Keratinocyte (primary cell): Measurements from ENCODE around the gene CUEDC2. TPM values are rescaled to one million over a fixed set of nuclear protein-coding genes. Genes with fewer than 3 reads are reported as not detected.

Experiments used
- DNase-seq: peaks from one replicate; pipeline ENCODE4 v3.0.0-alpha.2; 2011; ENCODE audit warnings: low read depth, missing footprints, low spot score
- FAIRE-seq: peaks from 2 replicates; lab custom pipeline; 2011; peaks lifted over from hg19 to GRCh38; lab: Jason Lieb, UNC
- H2AFZ ChIP-seq: 2 replicates; pipeline ENCODE4 v1.6.0; 2012; ENCODE audit warnings: low read length, control low read depth, inconsistent platforms; ENCODE audit not compliant: control insufficient read depth
- H3K27ac ChIP-seq: 2 replicates; pipeline ENCODE4 v1.5.1; 2011; ENCODE audit warnings: low read length; ENCODE audit not compliant: control insufficient read depth, insufficient read depth
- H3K27me3 ChIP-seq: 3 replicates; pipeline ENCODE4 v1.6.0; 2011; ENCODE audit warnings: low read length; ENCODE audit not compliant: control insufficient read depth, insufficient read depth; ENCODE audit errors: extremely low read depth
- H3K36me3 ChIP-seq, 2 experiments: 2 replicates in 1 of 2; 3 replicates in 1 of 2; pipeline ENCODE4 v1.5.1; 2011; ENCODE audit warnings: low read length in 2 of 2, mild to moderate bottlenecking in 1 of 2; ENCODE audit not compliant: control insufficient read depth in 2 of 2, insufficient read depth in 2 of 2; ENCODE audit errors: extremely low read depth in 1 of 2
- H3K4me1 ChIP-seq: 3 replicates; pipeline ENCODE4 v1.5.1; 2011; ENCODE audit warnings: low read length; ENCODE audit not compliant: control insufficient read depth, insufficient read depth; ENCODE audit errors: extremely low read depth
- H3K4me2 ChIP-seq: 3 replicates; pipeline ENCODE4 v1.6.0; 2011; ENCODE audit warnings: low read depth, low read length; ENCODE audit not compliant: control insufficient read depth, insufficient read depth; ENCODE audit errors: extremely low read depth
- H3K4me3 ChIP-seq, 3 experiments: fragments of 200-600 bp in 1 of 3; sonication (generic) in 1 of 3; 2 replicates in 2 of 3; 3 replicates in 1 of 3; pipeline ENCODE4 v1.5.1; 2011 to 2016; ENCODE audit warnings: low read length in 3 of 3, mild to moderate bottlenecking in 3 of 3, control low read depth in 2 of 3, inconsistent platforms in 1 of 3, low read depth in 1 of 3, mixed read lengths in 1 of 3, mixed run types in 1 of 3, moderate library complexity in 1 of 3; ENCODE audit not compliant: control insufficient read depth in 2 of 3, insufficient read depth in 2 of 3; ENCODE audit errors: extremely low read depth in 1 of 3
- H3K79me2 ChIP-seq: 2 replicates; pipeline ENCODE4 v1.6.0; 2012; ENCODE audit warnings: low read length; ENCODE audit not compliant: control insufficient read depth, insufficient read depth
- H3K9ac ChIP-seq: 3 replicates; pipeline ENCODE4 v1.6.0; 2011; ENCODE audit warnings: low read length; ENCODE audit not compliant: control insufficient read depth, insufficient read depth; ENCODE audit errors: extremely low read depth
- H3K9me1 ChIP-seq: 3 replicates; pipeline ENCODE4 v1.6.0; 2011; ENCODE audit warnings: low read length; ENCODE audit not compliant: control insufficient read depth, insufficient read depth; ENCODE audit errors: extremely low read depth
- H3K9me3 ChIP-seq: 2 replicates; pipeline ENCODE4 v1.5.1; 2012; ENCODE audit warnings: low read depth, low read length; ENCODE audit not compliant: control insufficient read depth
- H4K20me1 ChIP-seq: 3 replicates; pipeline ENCODE4 v1.6.0; 2011; ENCODE audit warnings: low read length; ENCODE audit not compliant: control insufficient read depth, insufficient read depth; ENCODE audit errors: extremely low read depth
- CTCF ChIP-seq, 3 experiments: IDR thresholded peaks in 1 of 3; conservative IDR thresholded peaks in 1 of 3; optimal IDR thresholded peaks in 1 of 3; 2 replicates in 2 of 3; 3 replicates in 1 of 3; pipeline versions ENCODE3 to v1.5.1; 2011; ENCODE audit warnings: low read length in 3 of 3, mild to moderate bottlenecking in 3 of 3, moderate library complexity in 2 of 3, control low read depth in 1 of 3, inconsistent platforms in 1 of 3; ENCODE audit not compliant: insufficient read depth in 2 of 3; ENCODE audit errors: extremely low read depth in 1 of 3
- EZH2 ChIP-seq: IDR thresholded peaks from one replicate; pipeline ENCODE4 v1.6.1; 2012; ENCODE audit warnings: inconsistent platforms, mild to moderate bottlenecking, low read length, moderate library complexity
- dilution Hi-C: fragments of 300-500 bp; cut with MboI; formaldehyde crosslinking; loops from one replicate; pipeline ENCODE4 v1.7.0; 2020; ENCODE audit warnings: low sequenced_read_pairs; ENCODE audit not compliant: extremely low pct_ligation_motif_present
- polyA plus RNA-seq, 5 experiments: library from polyadenylated mRNA; depleted of rRNA in 3 of 5; stranded (reverse) in 3 of 5; stranded (forward) in 1 of 5; unstranded in 1 of 5; fragments of >200 nt; gene quantifications; 1 replicate in 1 of 5; 2 replicates in 3 of 5; 3 replicates in 1 of 5; pipeline versions ENCODE4 v1.2.1 to v1.2.3, GENCODE V29; 2011 to 2012; ENCODE audit warnings: missing spikeins in 2 of 5, low read depth in 1 of 5, low replicate concordance in 1 of 5

The CUEDC2 gene
- polyA plus RNA-seq, 1 donor (not counting 4 experiments of a cell fraction or from before 2014, with no cell fraction given): 46.6 TPM

GRCh38 chr10:102376901-102377300, 55.5 kb downstream of the CUEDC2 start:
- DNase-seq (no peak), FAIRE-seq (no peak)
- H3K4me1 ChIP-seq: no peaks in the 10 kb centered on the region
- H2AFZ ChIP-seq: no peak overlapping the region
- H3K9me3 ChIP-seq: no peaks in the 10 kb centered on the region
- no peak overlapping the region for H3K9ac ChIP-seq
- peaks cover 29 to 44% of the 10 kb centered on the region in 2 experiments for H3K36me3 ChIP-seq
- H3K27ac ChIP-seq: no peak overlapping the region
- no peaks in the 10 kb centered on the region for H3K79me2 ChIP-seq
- H3K9me1 ChIP-seq: no peaks in the 10 kb centered on the region
- dilution Hi-C loops: no loop called here
- no peaks in the 10 kb centered on the region for H4K20me1 ChIP-seq
- H3K4me3 ChIP-seq: no peak overlapping the region
- H3K4me2 ChIP-seq: no peak overlapping the region
- no peaks in the 10 kb centered on the region for H3K27me3 ChIP-seq
- TF ChIP-seq CTCF (optimal IDR thresholded peaks at IDR 0.05 in 1 of 3, IDR thresholded peaks at IDR 0.05 in 1 of 3, conservative IDR thresholded peaks at IDR 0.05 in 1 of 3; ENCODE audit: extremely low read depth in 1 of 3, insufficient read depth in 2 of 3, low read length in 3 of 3) (no peak), EZH2 (no peak)

GRCh38 chr10:102375867-102376266, 56.5 kb downstream of the CUEDC2 start:
- no peak overlapping the region for H3K27ac ChIP-seq
- DNase-seq (no peak), FAIRE-seq (no peak)
- no peak overlapping the region for H2AFZ ChIP-seq
- H3K9ac ChIP-seq: no peak overlapping the region
- peaks cover 32 to 39% of the 10 kb centered on the region in 2 experiments for H3K36me3 ChIP-seq
- H4K20me1 ChIP-seq: no peaks in the 10 kb centered on the region
- H3K4me1 ChIP-seq: no peaks in the 10 kb centered on the region
- H3K9me1 ChIP-seq: no peaks in the 10 kb centered on the region
- H3K4me3 ChIP-seq: no peak overlapping the region
- H3K79me2 ChIP-seq: no peaks in the 10 kb centered on the region
- dilution Hi-C loops: no loop called here
- no peaks in the 10 kb centered on the region for H3K27me3 ChIP-seq
- H3K9me3 ChIP-seq: no peaks in the 10 kb centered on the region
- TF ChIP-seq EZH2: no peak
- TF ChIP-seq CTCF (optimal IDR thresholded peaks at IDR 0.05 in 1 of 3, IDR thresholded peaks at IDR 0.05 in 1 of 3, conservative IDR thresholded peaks at IDR 0.05 in 1 of 3; ENCODE audit: extremely low read depth in 1 of 3, insufficient read depth in 2 of 3, low read length in 3 of 3): no peak
- H3K4me2 ChIP-seq: no peak overlapping the region
